Type B pancreatic cell (in vitro differentiated cells): ENCODE data around the gene CREB3. TPM values are rescaled to one million over a fixed set of nuclear protein-coding genes. Genes with fewer than 3 reads are reported as not detected.

Source experiments
- DNase-seq: peaks from one replicate; pipeline ENCODE4 v3.0.0; 2021; ENCODE audit warnings: mixed read lengths; ENCODE audit not compliant: unreplicated experiment; ENCODE audit errors: extremely low spot score
- H3K27ac Mint-ChIP-seq: 2 replicates; pipeline ENCODE4 v1.8.0; 2021; ENCODE audit warnings: mild to moderate bottlenecking, mixed read lengths
- H3K27me3 Mint-ChIP-seq: 2 replicates; pipeline ENCODE4 v1.8.0; 2021; ENCODE audit warnings: mixed read lengths
- H3K36me3 Mint-ChIP-seq: 2 replicates; pipeline ENCODE4 v1.8.0; 2021; ENCODE audit warnings: mixed read lengths
- H3K4me1 Mint-ChIP-seq: one replicate; pipeline ENCODE4 v1.8.0; 2021; ENCODE audit warnings: mixed read lengths; ENCODE audit not compliant: unreplicated experiment
- H3K4me3 Mint-ChIP-seq: 2 replicates; pipeline ENCODE4 v1.8.0; 2021; ENCODE audit warnings: mild to moderate bottlenecking, mixed read lengths
- H3K9me3 Mint-ChIP-seq: 2 replicates; pipeline ENCODE4 v1.8.0; 2021; ENCODE audit warnings: mixed read lengths
- total RNA-seq: library from RNA; stranded (reverse); gene quantifications from 2 replicates; pipeline ENCODE4 v1.2.1, GENCODE V29; 2021; ENCODE audit warnings: low replicate concordance
- TF ChIP-seq, protein P1 (sequence below): fragments of 200-600 bp; sonication (generic); conservative IDR thresholded peaks from 2 replicates; pipeline ENCODE4 v1.5.0; 2021; ENCODE audit warnings: antibody characterized with exemption, mild to moderate bottlenecking

The CREB3 gene
- total RNA-seq, 1 donor from 2014 or later: 29.1 TPM

GRCh38 chr9:35738924-35739323, 6.5 kb downstream of the CREB3 start:
- no peak for DNase-seq
- Mint-ChIP-seq H3K36me3 (peaks cover 41% of the 10 kb centered on the region), H3K4me1 (no peaks in the 10 kb centered on the region), H3K4me3 (no peak overlapping the region), H3K27me3 (no peaks in the 10 kb centered on the region), H3K27ac (peak overlapping the region; percentile 18), H3K9me3 (no peaks in the 10 kb centered on the region)
- TF ChIP-seq, protein P1, sequence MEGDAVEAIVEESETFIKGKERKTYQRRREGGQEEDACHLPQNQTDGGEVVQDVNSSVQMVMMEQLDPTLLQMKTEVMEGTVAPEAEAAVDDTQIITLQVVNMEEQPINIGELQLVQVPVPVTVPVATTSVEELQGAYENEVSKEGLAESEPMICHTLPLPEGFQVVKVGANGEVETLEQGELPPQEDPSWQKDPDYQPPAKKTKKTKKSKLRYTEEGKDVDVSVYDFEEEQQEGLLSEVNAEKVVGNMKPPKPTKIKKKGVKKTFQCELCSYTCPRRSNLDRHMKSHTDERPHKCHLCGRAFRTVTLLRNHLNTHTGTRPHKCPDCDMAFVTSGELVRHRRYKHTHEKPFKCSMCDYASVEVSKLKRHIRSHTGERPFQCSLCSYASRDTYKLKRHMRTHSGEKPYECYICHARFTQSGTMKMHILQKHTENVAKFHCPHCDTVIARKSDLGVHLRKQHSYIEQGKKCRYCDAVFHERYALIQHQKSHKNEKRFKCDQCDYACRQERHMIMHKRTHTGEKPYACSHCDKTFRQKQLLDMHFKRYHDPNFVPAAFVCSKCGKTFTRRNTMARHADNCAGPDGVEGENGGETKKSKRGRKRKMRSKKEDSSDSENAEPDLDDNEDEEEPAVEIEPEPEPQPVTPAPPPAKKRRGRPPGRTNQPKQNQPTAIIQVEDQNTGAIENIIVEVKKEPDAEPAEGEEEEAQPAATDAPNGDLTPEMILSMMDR: no peak

DNA sequence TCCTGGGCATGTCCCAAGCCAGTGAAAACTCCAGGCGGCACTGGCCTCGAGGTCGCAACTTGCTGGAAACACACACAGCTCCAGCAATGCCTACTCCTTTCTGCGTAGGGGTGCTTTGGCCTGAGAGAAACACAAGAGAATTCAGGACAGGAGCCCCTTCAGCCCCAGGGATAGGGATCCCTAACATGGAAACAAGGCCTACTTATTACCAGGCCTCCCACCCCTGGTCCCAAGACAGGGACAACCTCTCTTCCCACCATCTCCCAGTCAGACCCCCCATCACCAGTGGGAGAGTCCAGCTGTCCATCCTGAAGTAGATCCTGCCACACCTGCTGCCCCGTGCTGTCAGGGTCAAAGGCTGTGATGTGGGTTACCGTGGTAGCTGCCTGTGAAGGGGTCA, 7.8 kb downstream of the CREB3 start:
- no peak overlapping the region for H3K27ac Mint-ChIP-seq
- H3K36me3 Mint-ChIP-seq: peaks cover 41% of the 10 kb centered on the region
- DNase-seq: no peak
- H3K4me3 Mint-ChIP-seq: no peak overlapping the region
- TF ChIP-seq, protein P1: no peak
- no peaks in the 10 kb centered on the region for H3K27me3 Mint-ChIP-seq
- H3K4me1 Mint-ChIP-seq: no peaks in the 10 kb centered on the region
- no peaks in the 10 kb centered on the region for H3K9me3 Mint-ChIP-seq

DNA sequence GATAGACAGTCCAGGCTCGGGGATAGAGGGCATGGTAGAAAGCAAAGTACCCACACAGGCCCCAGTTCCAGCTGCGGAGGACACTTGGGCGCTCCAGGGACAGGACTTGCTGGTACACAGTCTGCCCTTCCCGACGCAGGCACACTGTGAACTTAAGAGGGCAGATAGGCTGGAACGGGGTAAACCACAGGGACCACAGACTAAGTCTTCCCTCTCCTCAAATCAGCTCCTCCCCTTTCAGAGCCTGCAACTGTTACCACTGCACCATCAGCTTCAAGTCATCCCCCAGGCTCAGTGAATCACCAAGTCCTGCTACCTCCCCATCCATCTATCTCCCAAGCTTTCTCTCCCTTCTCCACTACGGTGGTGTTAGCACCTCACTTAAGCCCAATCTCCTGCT, 9.3 kb downstream of the CREB3 start:
- Mint-ChIP-seq H3K27me3 (no peaks in the 10 kb centered on the region), H3K36me3 (peaks cover 43% of the 10 kb centered on the region), H3K4me1 (peaks cover 11% of the 10 kb centered on the region), H3K27ac (no peak overlapping the region), H3K4me3 (no peak overlapping the region), H3K9me3 (no peaks in the 10 kb centered on the region)
- TF ChIP-seq, protein P1: no peak
- no peak for DNase-seq

- Mint-ChIP-seq H3K27ac (no peak overlapping the region), H3K4me1 (peaks cover 23% of the 10 kb centered on the region), H3K4me3 (no peak overlapping the region), H3K27me3 (no peaks in the 10 kb centered on the region), H3K9me3 (no peaks in the 10 kb centered on the region), H3K36me3 (peaks cover 40% of the 10 kb centered on the region)
- no peak for DNase-seq
- TF ChIP-seq, protein P1: no peak
Observed at GRCh38 chr9:35743452-35743851, 11.0 kb downstream of the CREB3 start.

- TF ChIP-seq, protein P1: no peak
- H3K9me3 Mint-ChIP-seq: no peaks in the 10 kb centered on the region
- no peak overlapping the region for H3K4me3 Mint-ChIP-seq
- peaks cover 23% of the 10 kb centered on the region for H3K4me1 Mint-ChIP-seq
- no peak overlapping the region for H3K27ac Mint-ChIP-seq
- no peaks in the 10 kb centered on the region for H3K27me3 Mint-ChIP-seq
- no peak for DNase-seq
- peaks cover 34% of the 10 kb centered on the region for H3K36me3 Mint-ChIP-seq
Observed at GRCh38 chr9:35743880-35744518, 11.5 kb downstream of the CREB3 start.
